Amniotic stem cell (primary cell): ENCODE results near the gene SSTR5.
"Not testable (repeated sequence)": the region's sequence is repeated elsewhere in the genome, so short reads cannot be mapped to it uniquely, and the experiment has no call there.

Experiments used
- DNase-seq: peaks from one replicate; lab custom pipeline; 2025; lab: John Stamatoyannopoulos, UW

The SSTR5 gene

DNA sequence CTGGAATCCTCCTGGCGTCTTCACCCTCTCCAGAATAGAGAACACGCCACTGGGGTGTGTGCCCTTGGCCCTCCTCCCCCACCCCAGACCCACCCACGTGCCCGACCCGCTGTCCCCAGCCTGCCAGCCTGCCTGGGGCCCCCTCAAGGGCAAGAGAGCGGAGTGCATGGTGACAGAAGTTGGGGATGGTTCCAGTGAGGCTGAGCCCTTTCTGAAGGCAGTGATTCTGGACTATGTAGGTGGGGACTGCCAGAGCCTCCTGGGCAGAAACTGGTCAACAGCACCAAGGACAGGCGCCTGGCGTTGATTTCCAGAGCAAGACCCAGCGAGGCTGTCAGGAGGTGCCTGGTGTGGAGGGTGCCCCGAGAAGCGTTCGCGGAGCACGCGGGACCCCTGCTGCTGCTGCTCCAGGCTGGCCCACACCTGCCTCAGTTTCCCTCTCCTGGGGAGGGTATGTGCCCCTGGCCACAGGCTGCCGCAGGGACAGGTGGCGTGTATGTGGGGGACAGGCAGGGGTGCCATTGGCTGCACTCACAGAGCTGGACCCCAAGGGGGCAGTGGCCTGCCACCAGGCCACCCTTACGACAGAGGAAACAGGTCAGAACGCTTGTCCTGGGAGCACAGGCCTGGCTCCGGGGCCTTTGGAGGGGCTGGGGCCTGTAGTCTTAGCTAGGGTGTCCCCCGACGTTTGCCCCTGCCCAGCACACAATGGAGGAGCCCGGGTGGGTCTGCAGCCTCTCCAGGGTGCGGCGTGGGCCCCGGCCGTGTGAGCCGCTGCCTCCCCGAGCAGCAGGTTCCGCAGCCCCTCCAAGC lies 1.2 kb downstream of the SSTR5 start:
- no peak for DNase-seq

DNA sequence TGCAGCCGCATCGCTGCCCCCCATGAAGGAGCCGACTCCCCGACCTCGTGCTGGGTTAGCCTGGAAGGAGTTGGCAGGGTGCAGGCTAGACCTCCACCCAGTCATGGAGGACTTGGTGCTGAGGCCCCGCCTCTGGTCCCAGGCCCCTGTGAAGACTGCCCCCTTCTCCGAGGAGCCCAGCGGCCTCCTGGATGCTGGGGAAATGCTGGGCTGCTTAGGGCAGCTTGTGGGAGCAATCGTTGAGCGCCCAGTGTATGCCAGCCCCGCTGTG lies 1.8 kb downstream of the SSTR5 start:
- DNase-seq = no peak

DNA sequence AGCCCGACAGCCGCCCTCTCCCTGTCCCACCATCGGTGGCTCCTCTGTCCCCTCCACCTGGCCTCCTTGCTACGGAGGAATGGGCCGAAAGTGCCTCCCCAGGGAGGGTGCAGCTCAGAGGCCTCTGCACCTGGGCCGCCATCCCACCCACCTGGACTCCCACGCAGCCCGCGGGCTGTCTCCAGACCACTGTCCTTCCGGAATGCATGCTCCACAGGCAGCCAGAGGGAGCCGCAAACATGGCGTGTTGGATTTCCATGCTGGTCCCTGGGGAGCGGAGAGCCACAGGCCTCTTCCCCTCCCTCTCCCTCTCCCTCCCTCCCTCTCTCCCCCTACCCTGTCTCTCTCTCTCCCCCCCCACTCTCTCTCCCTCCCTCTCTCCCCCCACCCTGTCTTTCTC lies 3.0 kb downstream of the SSTR5 start:
- no peak for DNase-seq

DNA sequence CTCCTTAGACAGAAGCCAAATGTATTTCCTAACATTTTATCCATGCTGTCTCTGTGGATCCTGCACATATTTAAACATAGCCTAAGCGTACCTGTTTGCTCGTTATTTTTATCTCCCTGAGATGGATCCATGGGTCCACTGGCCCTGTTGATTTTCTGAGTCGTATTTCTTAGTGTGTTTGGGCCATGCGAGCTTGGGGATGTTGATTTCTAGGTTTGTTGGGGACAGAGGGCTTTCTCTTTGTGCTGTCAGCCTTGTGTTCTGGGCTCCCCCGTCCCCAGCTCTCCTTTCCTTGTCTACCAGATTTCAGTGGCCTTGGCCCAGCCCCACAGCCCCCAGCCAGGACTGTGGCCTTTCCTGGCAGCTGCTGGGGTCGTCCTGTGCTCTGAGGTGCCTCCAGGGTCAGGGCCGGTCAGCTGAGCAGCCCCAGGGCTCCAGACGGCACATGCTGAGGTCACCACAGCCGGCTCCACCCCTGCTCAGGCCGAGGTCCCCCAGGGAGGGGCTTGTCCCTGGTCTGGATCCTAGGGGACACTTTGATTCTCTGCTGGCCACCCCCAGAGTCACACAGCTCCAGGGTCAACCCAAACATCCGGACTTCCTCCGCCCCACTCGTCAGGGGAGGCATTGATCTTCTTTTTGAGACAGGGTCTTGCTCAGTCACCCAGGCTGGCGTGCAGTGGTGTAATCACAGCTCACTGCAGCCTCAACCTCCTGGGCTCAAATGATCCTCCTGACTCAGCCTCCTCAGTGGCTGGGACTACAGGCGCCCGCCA lies 4.4 kb downstream of the SSTR5 start:
- no peak for DNase-seq

DNA sequence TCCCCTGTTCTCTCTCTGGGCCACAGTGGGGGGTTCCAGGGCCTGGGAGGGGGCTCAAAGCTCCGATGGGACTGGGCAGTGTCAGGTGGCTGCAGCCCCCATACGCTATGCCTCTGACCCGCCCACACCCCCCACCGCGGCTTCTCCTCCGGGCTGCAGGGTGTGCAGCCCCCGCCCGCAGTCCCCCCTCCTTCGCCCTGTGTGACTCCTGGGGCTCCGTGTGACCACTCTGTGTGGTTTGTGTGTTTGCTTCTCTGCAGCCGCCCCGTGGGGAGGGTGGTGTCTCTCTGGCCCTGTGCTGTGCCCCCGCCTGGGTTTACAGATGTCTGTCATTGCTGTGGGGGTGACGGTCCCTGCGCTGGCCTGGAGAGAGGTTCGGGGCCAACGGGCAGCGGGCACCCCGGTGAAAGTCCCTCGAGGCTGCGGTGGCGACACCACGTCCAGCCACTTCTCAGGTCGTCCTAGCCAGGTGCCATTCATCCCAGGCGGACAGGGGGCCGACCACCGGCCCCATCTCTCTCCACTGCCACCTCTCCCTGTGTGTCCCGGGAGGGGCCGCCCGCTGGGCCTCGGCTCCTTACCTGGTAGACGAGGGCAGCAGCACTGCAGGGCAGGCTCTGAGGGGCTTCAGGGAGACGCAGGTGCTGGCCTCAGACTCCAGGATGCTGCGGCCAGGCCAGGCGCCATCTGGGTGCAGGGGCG lies 5.5 kb downstream of the SSTR5 start:
- DNase-seq = no peak

DNA sequence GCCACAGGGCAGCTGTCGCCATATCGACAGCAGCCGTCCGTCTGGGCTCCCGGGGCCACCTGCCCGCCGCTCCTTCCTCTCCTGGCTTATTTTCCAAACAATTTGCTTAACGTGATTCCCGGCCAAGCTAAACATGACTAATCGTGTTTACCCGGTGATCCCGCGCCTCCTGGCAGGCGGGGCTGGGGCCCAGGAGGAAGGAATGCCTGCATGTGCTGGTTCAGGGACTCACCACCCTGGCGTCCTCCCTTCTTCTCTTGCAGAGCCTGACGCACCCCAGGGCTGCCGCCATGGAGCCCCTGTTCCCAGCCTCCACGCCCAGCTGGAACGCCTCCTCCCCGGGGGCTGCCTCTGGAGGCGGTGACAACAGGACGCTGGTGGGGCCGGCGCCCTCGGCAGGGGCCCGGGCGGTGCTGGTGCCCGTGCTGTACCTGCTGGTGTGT lies 6.1 kb downstream of the SSTR5 start:
- DNase-seq = peak; percentile 43

DNA sequence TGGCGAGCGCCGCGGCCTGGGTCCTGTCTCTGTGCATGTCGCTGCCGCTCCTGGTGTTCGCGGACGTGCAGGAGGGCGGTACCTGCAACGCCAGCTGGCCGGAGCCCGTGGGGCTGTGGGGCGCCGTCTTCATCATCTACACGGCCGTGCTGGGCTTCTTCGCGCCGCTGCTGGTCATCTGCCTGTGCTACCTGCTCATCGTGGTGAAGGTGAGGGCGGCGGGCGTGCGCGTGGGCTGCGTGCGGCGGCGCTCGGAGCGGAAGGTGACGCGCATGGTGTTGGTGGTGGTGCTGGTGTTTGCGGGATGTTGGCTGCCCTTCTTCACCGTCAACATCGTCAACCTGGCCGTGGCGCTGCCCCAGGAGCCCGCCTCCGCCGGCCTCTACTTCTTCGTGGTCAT lies 6.8 kb downstream of the SSTR5 start:
- DNase-seq = no peak

DNA sequence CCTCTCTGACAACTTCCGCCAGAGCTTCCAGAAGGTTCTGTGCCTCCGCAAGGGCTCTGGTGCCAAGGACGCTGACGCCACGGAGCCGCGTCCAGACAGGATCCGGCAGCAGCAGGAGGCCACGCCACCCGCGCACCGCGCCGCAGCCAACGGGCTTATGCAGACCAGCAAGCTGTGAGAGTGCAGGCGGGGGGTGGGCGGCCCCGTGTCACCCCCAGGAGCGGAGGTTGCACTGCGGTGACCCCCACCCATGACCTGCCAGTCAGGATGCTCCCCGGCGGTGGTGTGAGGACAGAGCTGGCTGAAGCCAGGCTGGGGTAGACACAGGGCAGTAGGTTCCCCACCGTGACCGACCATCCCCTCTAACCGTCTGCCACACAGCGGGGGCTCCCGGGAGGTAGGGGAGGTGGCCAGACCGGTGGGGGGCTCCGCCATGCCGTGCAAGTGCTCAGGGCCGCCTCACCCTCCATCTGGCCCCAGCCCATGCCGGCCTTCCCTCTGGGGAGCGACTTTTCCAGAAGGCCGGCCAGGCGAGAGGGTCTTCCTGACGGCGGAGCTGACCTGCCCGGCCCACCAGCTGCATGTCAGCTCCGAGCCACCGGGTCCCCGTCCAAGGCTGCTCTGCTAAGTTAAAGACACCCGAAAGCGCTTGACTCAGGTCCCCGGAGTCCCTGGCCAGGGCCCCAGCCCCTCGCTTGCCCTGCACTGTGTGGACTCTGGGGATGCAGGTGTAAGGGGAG lies 7.4 kb downstream of the SSTR5 start:
- no peak for DNase-seq

DNA sequence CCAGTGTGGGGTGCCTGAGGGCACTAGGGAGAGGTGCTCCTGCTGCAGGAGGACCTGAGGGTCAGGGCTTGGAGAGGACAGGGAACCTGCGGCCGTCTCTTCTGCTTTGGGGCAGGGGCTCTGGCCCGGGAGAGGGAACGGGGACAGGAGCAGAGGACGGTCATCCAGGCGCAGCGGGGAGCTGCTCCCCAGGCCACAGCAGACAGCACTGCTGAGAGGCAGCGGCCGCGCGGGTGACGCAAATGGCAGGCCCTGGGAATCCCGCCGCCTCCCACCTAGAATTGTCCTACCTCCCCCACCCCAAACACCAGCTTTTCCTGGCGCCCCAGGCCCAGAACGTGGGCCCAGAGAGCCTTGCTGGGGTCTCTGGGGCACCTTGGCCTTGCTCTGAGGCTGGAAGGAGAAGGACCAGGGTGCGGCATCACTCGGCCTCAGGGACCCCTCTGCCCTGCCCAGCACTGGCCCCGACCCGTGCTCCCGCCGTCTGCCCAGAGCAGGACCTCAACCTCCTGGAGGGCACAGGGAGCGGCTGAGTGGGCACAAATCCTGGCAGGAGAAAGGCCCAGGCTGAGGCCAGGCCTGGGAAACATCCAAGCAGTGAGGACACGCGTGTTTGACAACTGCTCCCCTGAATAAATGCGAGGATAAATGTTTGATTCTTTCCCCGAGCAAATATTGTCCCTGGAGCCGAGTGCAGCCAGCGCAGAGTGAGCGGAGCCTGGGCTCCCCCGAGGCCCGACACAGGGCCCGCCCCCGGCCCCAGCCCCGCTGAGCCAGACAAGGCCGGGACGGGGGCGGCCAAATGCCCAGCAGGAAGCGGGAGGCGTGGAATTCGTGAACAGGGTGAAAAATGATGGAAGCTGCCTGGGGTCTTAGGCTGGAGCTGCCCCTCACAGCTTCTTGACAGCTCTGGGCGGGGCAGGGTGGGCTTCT lies 8.5 kb downstream of the SSTR5 start:
- no peak for DNase-seq

DNA sequence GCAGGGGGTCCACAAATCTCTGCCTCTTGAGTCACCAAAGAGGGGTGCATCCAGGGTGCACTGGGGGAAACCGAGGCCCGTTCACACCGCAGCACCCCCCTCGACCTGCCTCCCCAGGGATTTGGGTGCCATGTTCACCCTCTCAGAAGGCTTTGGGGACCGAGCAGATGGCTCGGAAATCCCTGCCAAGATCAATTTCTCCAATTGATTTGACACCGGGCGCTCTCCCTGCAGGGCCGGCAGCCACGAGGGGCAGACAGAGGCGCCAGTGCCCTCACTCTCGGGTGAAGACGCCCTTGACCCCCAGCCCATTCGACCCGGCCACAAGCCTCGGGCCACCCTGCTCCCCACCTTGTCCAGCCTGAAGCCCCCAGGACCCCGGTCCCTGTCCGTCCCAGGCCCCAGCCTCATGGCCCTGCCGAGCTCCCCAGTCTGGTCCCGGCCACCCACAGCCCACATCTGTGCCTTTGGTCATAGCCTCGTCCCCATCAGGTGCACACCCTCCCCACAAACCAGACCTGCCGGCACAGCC lies 9.3 kb downstream of the SSTR5 start:
- DNase-seq = no peak

DNA sequence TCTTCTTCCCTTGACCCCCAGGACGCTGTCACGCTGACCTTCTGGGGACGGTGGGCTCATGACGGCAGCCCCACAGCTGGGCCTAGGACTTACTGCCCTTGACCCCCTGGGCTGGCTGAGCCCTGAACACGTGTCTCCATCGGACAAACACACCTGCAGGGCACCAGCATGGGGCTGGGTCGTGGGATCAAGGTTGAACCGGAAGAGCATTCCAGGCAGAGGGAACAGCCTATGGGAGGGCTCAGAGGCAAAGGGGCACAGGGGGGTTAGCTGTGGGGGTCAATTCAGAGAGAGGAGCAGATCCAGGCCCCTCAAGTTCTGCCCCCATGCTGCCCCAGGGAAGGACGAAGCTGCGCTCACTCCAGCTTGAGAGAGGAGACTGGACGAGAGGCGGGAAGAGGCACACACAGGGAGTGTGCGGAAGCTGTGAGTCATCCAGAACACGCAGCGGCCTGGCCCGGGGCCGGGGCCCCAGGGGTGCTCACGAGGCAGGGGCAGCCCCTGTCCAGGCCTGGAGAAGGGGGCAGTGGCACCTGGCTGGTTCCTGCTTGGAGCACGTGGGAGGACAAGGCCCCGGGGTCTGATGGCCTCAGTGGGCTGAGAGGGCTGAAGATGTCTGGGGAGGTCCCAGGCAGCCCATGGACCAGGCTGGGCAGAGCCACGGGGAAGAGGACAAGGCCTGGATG lies 9.9 kb downstream of the SSTR5 start:
- no peak for DNase-seq

DNA sequence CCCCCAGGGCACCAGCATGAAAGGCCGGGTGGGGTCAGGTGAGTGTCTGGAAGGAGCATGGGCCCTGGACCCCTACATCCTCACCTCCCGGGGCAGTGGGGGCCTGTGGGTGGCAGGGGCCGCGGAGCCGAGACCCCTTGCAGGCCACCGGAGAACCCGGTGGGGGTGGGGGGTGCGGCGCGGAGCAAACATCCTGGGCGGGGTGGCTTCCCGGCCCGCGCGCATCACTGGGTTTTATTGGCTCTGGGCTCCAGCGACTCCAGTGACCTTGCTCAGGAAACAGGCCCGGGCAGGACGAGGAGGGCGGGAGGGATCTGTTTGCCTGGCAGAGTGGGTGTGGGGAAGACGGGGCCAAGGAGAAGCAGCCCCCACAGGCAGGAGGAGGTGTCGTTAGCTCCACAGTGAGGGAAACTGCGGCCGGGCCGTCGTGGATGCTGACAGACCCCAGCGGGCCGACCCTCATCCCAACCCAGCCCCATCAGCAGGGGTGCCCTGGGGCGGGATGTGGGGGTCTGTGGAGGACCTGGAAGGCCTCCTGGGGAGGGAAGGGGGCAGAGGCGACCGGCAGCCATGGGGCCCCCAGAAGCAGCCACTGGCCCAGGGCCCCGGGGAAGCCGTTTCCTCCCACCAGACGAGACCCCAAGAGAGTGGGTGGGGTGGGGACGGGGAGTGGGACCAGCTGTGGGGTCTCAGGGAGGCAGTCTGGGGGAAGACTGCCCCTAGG lies 10.6 kb downstream of the SSTR5 start:
- no peak for DNase-seq

DNA sequence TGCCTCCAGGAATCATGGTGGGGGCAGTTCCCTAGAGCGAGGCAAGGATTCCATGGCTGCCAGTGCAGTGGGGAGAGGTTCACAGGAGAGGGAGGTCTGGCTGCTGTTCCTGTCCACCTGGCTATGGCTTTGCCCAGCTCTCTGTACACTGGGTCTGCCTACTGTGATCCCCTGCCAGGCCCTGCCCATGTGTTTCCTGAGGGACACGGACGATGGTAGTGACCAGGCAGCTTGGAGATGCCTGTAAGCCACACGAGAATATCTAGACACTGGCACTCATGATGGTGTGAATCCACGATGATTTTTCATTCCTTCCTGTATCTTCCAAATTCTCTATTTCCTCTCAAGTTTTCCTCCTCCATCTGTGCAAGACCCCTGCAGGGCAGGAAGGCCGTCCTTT lies 12.4 kb downstream of the SSTR5 start:
- DNase-seq = no peak

DNA sequence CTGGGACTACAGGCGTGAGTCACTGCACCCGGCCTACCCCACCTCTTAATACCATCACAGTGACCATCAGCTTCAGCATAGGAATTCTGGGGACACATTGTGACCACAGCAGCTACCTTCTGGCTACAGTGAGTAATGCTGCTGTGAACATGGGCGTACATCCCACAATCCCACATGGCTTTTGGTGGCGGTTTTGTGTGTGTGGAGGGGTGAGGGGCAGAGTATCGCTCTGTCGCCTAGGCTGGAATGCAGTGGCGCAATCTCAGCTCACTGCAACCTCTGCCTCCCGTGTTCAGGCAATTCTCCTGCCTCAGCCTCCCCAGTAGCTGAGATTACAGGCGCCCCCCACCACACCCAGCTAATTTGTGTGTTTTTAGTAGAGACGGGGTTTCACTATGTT lies 13.9 kb downstream of the SSTR5 start:
- not testable (repeated sequence) for DNase-seq

DNA sequence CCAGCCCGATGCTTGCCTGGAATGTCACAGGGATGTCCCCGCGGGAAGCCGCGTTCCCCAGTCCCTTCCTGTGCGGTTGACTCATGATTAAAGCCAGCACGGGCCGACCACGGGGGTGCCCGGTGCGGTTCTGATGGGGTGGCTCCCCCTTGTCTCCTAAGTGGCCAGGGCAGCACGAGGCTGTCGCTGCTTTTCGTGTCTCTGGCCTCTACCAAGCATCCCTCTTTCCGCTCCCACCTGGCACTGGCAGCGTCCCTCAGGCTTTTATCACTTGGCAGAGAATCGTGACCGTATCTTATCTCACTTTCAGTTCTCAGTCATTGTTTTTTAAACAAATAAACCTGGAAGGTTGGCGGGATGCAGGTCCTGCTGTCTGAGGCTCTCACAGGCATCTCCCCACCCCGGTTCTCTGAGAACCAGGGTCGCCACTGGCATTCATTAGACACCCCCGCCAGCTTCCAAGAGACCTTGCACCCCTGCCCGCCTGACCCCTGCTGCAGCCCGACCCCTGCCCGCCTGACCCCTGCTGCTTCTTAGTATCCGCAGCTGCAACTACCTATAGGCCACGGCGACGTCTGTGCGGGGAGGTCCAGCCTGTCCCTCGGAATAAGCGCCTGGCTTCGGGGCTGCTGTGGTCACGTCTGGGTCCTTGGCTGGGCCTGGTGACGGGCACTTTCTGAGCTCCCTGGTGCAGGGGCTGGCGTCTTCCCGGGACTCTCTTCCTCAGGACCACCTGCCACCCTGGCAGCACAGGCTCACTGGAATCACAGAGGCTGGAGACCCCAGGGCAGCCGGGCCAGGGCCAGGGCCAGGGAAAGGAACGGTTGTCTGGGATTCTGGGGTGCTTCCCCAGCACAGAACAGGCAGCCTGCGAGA lies 16.0 kb downstream of the SSTR5 start:
- no peak for DNase-seq

DNA sequence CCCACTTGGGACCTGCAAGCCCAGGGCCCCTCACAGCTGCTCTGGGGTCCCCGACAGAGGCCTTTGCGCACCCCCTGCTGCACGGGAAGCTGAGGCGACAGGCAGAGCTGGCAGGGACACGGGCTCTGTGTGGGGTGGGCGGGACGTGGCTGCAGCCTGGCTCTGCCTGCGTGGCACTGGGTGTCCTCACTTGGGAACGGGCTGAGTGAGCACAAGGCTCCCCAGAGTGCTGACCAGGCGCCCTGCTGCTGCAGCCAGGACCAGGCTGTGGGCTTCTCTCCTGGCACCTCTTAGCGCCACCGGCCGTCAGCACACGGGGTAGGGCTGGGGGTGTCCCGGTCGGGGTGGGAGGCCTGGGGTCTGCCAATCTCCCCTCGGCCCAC lies 16.9 kb downstream of the SSTR5 start:
- DNase-seq = no peak

DNA sequence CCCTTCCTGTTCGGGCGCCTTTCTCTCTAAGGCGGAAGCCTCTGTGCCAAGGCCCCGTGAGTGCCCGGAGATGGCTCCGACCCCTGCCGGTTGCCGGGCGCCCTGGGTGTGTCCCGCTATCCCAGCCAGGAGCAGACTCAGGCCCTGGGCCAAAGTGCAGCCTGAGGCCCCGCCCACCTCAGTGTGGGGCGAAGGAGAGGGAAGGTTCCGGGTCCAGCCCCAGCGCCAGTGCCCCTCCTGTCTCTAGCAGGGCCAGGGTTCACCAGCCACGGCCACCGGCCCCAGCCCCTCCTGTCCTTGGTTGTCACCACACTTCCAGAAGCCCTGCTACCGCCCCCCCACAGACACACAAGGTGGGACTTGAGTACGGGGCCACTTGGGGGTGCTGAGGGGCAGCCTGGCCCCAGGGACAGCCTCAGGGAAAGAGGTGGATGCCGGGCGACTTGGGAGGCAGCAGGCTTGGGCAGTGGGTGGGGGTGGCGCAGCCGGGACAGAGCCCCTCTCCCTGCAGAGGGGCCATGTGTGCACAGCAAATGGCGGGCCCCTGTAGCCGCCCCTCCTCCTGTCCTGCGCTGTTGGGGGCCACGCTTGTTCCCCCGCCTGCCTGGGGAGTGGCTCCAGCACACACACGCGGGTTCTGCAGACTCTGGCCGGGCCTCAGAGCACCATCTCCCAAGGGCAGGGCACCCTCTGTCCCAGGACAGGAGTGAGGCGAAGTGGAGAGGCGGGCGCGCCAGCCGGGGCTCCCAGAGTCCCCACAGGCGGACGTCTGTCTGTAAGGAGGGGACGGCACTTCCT lies 17.5 kb downstream of the SSTR5 start:
- DNase-seq = no peak
